GM23338 (cell line): ENCODE measurements around the gene POU5F2. TPM values are rescaled to one million over a fixed set of nuclear protein-coding genes. Genes with fewer than 3 reads are reported as not detected.

Source experiments
- ATAC-seq: fragments of 200-7000 bp; cut with Tn5 transposase; 3 replicates; pipeline ENCODE4 v1.9.1; 2020
- DNase-seq: peaks from one replicate; pipeline ENCODE4 v3.0.0-alpha.2; 2015; ENCODE audit warnings: low spot score
- H2AFZ ChIP-seq: fragments of 200-600 bp; sonication (generic); 2 replicates; pipeline ENCODE4 v1.8.0; 2016; ENCODE audit warnings: antibody characterized with exemption, mild to moderate bottlenecking, moderate library complexity
- H3F3A ChIP-seq: fragments of 200-600 bp; sonication (generic); replicated peaks from 2 replicates; pipeline ENCODE4 v1.8.0; 2017; ENCODE audit warnings: antibody characterized with exemption, mixed run types, low read depth
- H3K27ac ChIP-seq: fragments of 200-600 bp; sonication (generic); 2 replicates; pipeline ENCODE4 v1.6.1; 2016; ENCODE audit warnings: low read depth
- H3K27me3 ChIP-seq: fragments of 200-600 bp; sonication (generic); 2 replicates; pipeline ENCODE4 v1.8.0; 2016; ENCODE audit warnings: mild to moderate bottlenecking, mixed run types, moderate library complexity; ENCODE audit not compliant: insufficient read depth
- H3K36me3 ChIP-seq: fragments of 200-600 bp; sonication (generic); 2 replicates; pipeline ENCODE4 v1.8.0; 2016; ENCODE audit warnings: mild to moderate bottlenecking; ENCODE audit not compliant: insufficient read depth
- H3K4me1 ChIP-seq: fragments of 200-600 bp; sonication (generic); 2 replicates; pipeline ENCODE4 v1.8.0; 2016; ENCODE audit warnings: mild to moderate bottlenecking, moderate library complexity; ENCODE audit not compliant: insufficient read depth
- H3K4me2 ChIP-seq: fragments of 200-600 bp; sonication (generic); 2 replicates; pipeline ENCODE4 v1.7.1; 2017; ENCODE audit warnings: mixed run types
- H3K4me3 ChIP-seq: fragments of 200-600 bp; sonication (generic); 2 replicates; pipeline ENCODE4 v1.6.1; 2016; ENCODE audit warnings: mixed run types
- H3K79me2 ChIP-seq: fragments of 200-600 bp; sonication (generic); replicated peaks from 2 replicates; pipeline ENCODE4 v1.8.0; 2017; ENCODE audit warnings: mild to moderate bottlenecking; ENCODE audit not compliant: insufficient read depth
- H3K9me2 ChIP-seq: fragments of 200-600 bp; sonication (generic); 2 replicates; pipeline ENCODE4 v1.8.0; 2017; ENCODE audit not compliant: insufficient read depth
- H4K20me1 ChIP-seq: fragments of 200-600 bp; sonication (generic); replicated peaks from 2 replicates; pipeline ENCODE4 v1.8.0; 2017; ENCODE audit warnings: mild to moderate bottlenecking; ENCODE audit not compliant: insufficient read depth
- H3K27ac Mint-ChIP-seq: 2 replicates; pipeline ENCODE4 v1.8.0; 2020; ENCODE audit warnings: inconsistent platforms, mild to moderate bottlenecking, moderate library complexity, mixed read lengths
- H3K27me3 Mint-ChIP-seq: 3 replicates; pipeline ENCODE4 v1.8.0; 2022; ENCODE audit warnings: low read depth, mild to moderate bottlenecking, moderate library complexity, mixed read lengths, inconsistent platforms; ENCODE audit not compliant: insufficient read depth, poor library complexity
- H3K36me3 Mint-ChIP-seq: 3 replicates; pipeline ENCODE4 v1.8.0; 2021; ENCODE audit warnings: low read depth, mild to moderate bottlenecking, inconsistent platforms, moderate library complexity, mixed read lengths
- H3K4me1 Mint-ChIP-seq: 3 replicates; pipeline ENCODE4 v1.8.0; 2020; ENCODE audit warnings: mild to moderate bottlenecking, inconsistent platforms, mixed read lengths
- H3K4me3 Mint-ChIP-seq: 3 replicates; pipeline ENCODE4 v1.8.0; 2021; ENCODE audit warnings: moderate library complexity, mild to moderate bottlenecking, inconsistent platforms, mixed read lengths
- H3K9me3 Mint-ChIP-seq: 3 replicates; pipeline ENCODE4 v1.8.0; 2020; ENCODE audit warnings: moderate library complexity, mild to moderate bottlenecking, inconsistent platforms, mixed read lengths
- CREB1 ChIP-seq: fragments of 250-450 bp; sonication (Bioruptor Pico); IDR thresholded peaks from 2 replicates; pipeline ENCODE4 v1.5.0; 2020; ENCODE audit warnings: low read depth, mild to moderate bottlenecking, moderate library complexity
- CTCF ChIP-seq, 2 experiments: fragments of 200-600 bp in 1 of 2; sonication (generic) in 1 of 2; conservative IDR thresholded peaks; 2 replicates each; pipeline versions ENCODE4 v1.5.1 to v1.6.1; 2016 to 2017; ENCODE audit warnings: antibody characterized with exemption in 2 of 2, low read depth in 2 of 2, mild to moderate bottlenecking in 2 of 2, moderate library complexity in 1 of 2
- ETS1 ChIP-seq: IDR thresholded peaks from 2 replicates; pipeline ENCODE4 v1.6.1; 2016; ENCODE audit warnings: antibody characterized with exemption
- EZH2 ChIP-seq: fragments of 200-600 bp; sonication (generic); IDR thresholded peaks from one replicate; pipeline ENCODE4 v1.8.0; 2017; ENCODE audit warnings: antibody characterized with exemption, mild to moderate bottlenecking, low read depth; ENCODE audit not compliant: unreplicated experiment
- EZH2phosphoT487 ChIP-seq: fragments of 200-600 bp; sonication (generic); IDR thresholded peaks from one replicate; pipeline ENCODE4 v1.8.1; 2018; ENCODE audit warnings: antibody characterized with exemption; ENCODE audit not compliant: unreplicated experiment
- JUNB ChIP-seq: IDR thresholded peaks from one replicate; pipeline ENCODE4 v1.6.1; 2016; ENCODE audit warnings: antibody characterized with exemption; ENCODE audit not compliant: unreplicated experiment
- NANOG ChIP-seq: IDR thresholded peaks from 2 replicates; pipeline ENCODE4 v1.6.1; 2016; ENCODE audit warnings: antibody characterized with exemption, borderline replicate concordance
- POLR2AphosphoS5 ChIP-seq: IDR thresholded peaks from 2 replicates; pipeline ENCODE4 v1.6.1; 2016; ENCODE audit warnings: antibody characterized with exemption, low read depth
- REST ChIP-seq: IDR thresholded peaks from one replicate; pipeline ENCODE4 v1.6.1; 2018; ENCODE audit warnings: antibody characterized with exemption; ENCODE audit not compliant: unreplicated experiment
- STAT1 ChIP-seq: IDR thresholded peaks from one replicate; pipeline ENCODE4 v1.6.1; 2016; ENCODE audit warnings: antibody characterized with exemption; ENCODE audit not compliant: unreplicated experiment
- ZNF114 ChIP-seq: fragments of 250-450 bp; sonication (Bioruptor Pico); IDR thresholded peaks from 2 replicates; pipeline ENCODE4 v1.5.0; 2020; ENCODE audit warnings: mild to moderate bottlenecking, moderate library complexity
- ZNF331 ChIP-seq: fragments of 250-450 bp; sonication (Bioruptor Pico); IDR thresholded peaks from 2 replicates; pipeline ENCODE4 v1.5.0; 2020; ENCODE audit warnings: low read depth, mild to moderate bottlenecking, moderate library complexity
- ZNF462 ChIP-seq: fragments of 250-450 bp; sonication (Bioruptor Pico); IDR thresholded peaks from 2 replicates; pipeline ENCODE4 v1.5.0; 2020; ENCODE audit warnings: mild to moderate bottlenecking, moderate library complexity
- polyA plus RNA-seq: library from polyadenylated mRNA; unstranded; fragments of >200 nt; fragmentation: Nextera tagmentation; extraction: Ambion mirVana; gene quantifications from 2 replicates; pipeline ENCODE4 v1.2.1, GENCODE V29; 2016
- total RNA-seq: library from RNA; depleted of rRNA; stranded (reverse); fragments of >200 nt; shearing (Covaris generic); gene quantifications from 2 replicates; pipeline ENCODE4 v1.2.3, GENCODE V29; 2014

Gene POU5F2
- total and polyA plus RNA-seq, 2 experiments from 2014 or later: 0.11 to 0.76 TPM

- H3K4me1 ChIP-seq: no peaks in the 10 kb centered on the region; the same call in 1 of the 2 replicates
- TF ChIP-seq NANOG: no peak
- no peak for TF ChIP-seq REST
- no peak for TF ChIP-seq STAT1
- no peak for TF ChIP-seq JUNB
- TF ChIP-seq CREB1: no peak
- TF ChIP-seq CTCF (conservative IDR thresholded peaks at IDR 0.05; ENCODE audit: low read depth in 2 of 2): no peak
- no peak for TF ChIP-seq ZNF331 (CRISPR knock-in tag)
- no peak for TF ChIP-seq POLR2AphosphoS5
- no peak for TF ChIP-seq EZH2
- no peak for TF ChIP-seq ZNF114
- no peak for TF ChIP-seq ZNF462 (CRISPR knock-in tag)
- no peak for TF ChIP-seq ETS1
- TF ChIP-seq EZH2phosphoT487: no peak
- DNase-seq: no peak
- no peaks in the 10 kb centered on the region for H4K20me1 ChIP-seq
- no peak overlapping the region for H3K4me3 ChIP-seq
- no peaks in the 10 kb centered on the region for H3K9me3 Mint-ChIP-seq
- H3K4me3 Mint-ChIP-seq: no peak overlapping the region
- no peaks in the 10 kb centered on the region for H3K36me3 ChIP-seq
- no peak overlapping the region for H2AFZ ChIP-seq
- H3F3A ChIP-seq: no peaks in the 10 kb centered on the region
- H3K9me2 ChIP-seq: no peaks in the 10 kb centered on the region
- no peak for ATAC-seq
- H3K27me3 Mint-ChIP-seq: no peaks in the 10 kb centered on the region
- 0 out of 2 replicates have a peak overlapping the region, but pooled peaks have one; percentile 20 for H3K27ac Mint-ChIP-seq
- H3K79me2 ChIP-seq: no peaks in the 10 kb centered on the region
- H3K4me1 Mint-ChIP-seq: no peaks in the 10 kb centered on the region; the same call in 2 of the 3 replicates
- H3K27me3 ChIP-seq: no peaks in the 10 kb centered on the region
- H3K4me2 ChIP-seq: no peak overlapping the region
- H3K27ac ChIP-seq: no peak overlapping the region
- H3K36me3 Mint-ChIP-seq: no peaks in the 10 kb centered on the region
These were observed 5.1 kb upstream of the POU5F2 start for GRCh38 chr5:93746406-93747056.
